Measurements from ENCODE around the gene DDX60.
"Not testable (repeated sequence)": the region's sequence is repeated elsewhere in the genome, so short reads cannot be mapped to it uniquely, and the experiment has no call there.

DDX60 gene

DNA sequence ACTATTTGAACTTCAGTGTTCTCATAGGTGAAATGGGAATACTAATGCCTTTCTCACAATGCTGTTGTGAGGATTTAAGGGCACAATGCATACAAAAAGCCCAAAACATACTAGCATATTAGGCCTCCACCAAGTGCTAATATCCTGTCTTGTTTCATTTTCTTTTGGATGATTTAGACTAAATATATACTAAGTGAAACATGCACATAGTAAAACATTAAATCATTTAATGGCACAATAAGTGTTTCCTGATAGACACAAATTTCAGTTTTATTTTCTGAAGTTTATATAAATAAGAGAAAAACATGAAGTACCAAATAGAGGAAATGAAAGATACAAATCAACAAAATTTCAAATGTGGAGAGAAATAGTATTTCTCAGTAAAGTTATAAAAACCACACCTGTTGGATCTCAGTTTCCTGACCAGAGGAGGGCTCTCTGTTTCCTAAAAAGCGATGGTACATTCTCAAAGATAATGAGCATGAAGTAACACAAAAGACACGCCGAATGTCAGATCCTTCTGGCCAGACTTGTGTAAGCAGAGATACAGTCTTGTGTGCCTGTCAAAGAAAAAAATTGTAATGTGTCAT, 25.1 kb downstream of the DDX60 start:
- DNase-seq, result no peak

DNA sequence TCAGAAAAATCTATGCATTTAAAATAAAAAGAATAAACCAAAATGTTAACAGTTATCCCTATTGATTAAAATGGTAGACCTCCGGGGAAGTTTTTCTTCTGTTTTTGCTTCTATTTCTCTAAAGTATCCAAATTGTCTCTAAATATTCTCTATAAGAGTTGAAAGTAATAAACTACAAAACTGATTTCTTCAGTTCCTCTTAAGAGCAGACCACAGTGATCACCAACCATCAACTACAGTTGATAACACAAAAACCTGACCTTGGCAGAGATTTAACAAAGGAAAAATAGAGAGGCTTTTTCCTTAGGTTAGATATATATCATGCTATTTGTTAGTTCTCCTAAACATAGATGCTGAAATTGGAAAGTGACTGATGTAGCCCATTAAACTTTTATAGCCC, 27.3 kb downstream of the DDX60 start:
- no peak for DNase-seq

DNA sequence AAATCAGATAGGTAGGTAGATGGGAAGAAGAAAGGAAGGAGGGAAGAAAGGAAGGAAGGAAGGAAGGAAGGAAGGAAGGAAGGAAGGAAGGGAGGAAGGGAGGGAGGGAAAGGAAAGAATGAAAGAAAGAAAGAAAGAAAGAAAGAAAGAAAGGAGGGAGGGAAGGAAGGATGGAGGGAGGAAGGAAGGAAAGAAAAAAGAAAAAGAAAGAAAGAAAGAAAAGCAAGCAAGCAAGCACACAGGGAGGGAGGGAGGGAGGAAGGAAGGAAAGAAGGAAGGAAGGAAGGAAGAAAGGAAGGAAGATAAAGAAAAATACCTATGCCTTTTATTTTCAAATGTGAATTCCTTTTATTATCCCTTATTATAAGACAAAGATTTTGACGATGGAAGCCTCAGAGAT, 32.7 kb downstream of the DDX60 start:
- DNase-seq, result not testable (repeated sequence)

DNA sequence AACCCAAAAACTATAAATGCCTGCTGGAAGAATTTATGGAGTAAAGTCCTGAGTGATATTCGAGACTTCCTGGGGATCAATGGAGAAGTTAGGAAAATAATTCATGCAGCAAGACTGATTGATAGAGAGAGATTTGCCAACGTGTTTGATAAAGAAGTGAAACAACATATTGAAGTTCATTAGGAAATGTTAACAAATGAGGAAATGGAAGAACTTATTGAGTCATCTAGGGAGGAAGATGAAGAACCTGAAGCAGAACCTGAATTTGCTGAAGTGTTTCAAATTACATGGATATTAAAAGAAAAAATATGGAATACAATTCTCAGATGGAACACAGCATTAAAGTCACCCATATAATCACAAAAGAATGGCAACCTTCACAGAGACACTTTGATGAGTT, 39.0 kb downstream of the DDX60 start:
- DNase-seq, result no peak

DNA sequence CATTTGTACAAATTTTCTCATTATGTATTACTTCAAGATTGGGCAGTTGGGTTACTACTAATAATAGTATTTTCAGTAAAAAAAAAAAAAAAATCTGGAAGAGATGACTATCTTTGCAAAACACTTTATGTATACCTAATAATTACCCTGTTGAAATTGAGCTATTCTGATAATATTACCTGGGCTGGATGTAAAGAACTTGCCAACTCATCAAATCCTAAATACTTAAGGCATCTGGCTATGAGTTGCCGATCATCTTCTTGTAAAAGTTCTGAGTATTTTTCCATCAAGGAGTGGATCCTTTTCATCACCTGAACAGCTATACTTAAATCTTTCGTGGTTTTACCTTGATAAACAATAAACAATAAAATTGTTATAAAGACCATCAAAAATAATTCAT, 42.7 kb downstream of the DDX60 start:
- DNase-seq, result no peak

DNA sequence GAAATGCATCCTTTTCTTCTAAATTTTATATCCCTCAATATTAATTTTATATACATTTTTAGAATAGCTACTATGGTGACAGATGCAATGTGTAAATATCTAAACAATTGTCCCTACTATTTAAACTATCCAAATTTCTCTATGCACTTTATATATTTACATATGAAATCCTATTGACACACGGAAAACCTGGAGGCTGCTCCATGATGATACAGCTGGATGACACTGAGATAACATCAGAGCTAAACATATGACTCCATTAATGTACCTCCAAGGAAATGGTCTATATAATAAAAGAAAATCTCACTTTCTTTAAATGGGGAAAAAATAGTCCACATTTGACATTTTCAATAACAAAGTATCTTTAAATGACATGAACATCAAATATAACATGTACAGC, 43.7 kb downstream of the DDX60 start:
- no peak for DNase-seq

DNA sequence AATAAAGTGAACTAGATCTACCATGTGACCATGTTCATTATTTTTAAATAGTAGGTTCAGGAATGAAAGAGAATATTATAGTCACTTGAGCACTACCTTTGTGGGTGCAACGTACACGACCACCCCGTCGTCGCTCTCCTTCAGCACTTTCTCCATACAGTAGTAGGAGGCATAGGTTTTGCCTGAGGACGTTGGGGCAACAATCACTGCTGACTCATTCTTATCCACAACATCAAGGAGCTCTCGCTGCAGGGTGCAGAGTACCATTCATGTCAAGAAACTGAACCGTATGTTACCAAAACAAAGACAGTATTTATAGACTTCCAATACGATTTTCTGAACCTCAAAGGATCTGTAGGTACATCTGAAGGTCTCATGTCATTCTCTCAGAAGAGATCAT, 44.7 kb downstream of the DDX60 start:
- no peak for DNase-seq

DNA sequence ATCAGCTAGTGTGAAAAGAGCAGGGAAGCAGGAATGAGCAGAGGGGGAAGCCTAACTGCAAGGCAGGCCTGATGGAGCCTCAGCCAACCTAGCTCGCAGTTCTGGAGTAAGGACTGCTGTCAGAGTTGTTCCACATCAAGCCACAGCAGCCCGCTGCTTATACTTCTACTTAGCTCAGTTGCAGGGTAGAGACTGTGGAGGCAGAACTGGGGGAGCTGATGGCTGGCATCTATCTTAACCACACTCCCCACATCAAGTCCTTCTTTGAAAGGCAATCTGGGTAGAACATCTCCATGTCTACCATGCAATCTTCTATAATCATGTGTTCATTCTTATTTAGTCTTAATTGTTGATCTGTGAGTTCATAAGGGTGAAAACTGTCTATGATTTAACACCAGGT, 46.1 kb downstream of the DDX60 start:
- DNase-seq, result no peak

DNA sequence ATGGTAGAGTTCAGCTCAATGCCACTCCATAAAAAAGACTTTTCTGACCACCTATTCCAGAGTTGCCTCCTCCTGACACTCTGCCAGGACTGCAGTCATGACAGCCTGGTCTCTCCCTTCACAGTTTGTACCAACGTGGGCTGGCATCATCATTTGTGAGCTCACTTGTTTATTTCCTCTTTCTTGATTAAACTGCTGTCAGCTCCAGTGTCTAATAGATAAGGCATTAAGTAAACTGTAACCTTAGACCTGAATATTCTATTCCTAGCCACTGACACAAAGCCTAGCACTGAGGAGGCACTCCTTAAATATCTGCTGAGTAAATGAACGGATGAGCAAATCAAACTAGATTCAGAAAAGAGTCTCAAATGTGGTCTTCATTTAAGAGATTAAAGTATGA, 48.7 kb downstream of the DDX60 start:
- DNase-seq, result peak in 1 of 2 experiments; percentile 1

DNA sequence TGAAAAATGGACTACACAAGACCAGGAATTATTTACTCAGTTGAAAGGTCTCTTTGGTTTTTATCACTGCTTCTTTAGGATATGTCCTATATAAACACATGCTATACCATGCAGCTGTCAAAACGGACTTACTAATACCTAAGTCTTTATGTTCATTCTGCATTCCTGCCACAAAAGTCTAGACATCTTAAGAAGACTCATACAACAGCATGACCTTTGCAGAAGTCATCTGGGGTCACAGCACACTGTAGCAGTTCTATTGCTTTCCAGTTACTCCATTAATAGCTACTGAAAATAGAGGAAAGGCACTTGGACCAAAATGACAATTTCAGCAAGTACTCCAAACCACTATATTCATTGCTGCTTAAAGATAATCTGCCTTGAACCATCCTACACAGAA, 53.2 kb downstream of the DDX60 start:
- no peak for DNase-seq

DNA sequence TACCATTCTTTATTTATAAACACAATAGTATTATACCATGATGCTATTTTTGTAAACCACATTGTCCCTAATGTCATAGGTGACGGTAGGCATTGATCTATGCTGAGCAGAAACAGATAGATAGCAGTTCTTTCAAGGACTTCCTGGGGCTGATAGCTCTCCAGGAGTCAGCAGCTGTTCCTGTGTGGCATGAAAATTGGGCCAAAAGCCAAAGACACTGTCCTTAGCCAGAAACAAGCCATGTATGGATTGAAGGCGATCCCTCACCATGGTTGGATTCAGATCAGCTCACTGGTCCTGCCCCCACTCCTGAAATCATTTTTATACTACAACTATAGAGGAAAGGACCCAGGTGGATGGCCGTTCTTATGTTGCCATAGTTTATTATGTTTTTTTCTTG, 53.6 kb downstream of the DDX60 start:
- DNase-seq, result peak; percentile 59 to 83

DNA sequence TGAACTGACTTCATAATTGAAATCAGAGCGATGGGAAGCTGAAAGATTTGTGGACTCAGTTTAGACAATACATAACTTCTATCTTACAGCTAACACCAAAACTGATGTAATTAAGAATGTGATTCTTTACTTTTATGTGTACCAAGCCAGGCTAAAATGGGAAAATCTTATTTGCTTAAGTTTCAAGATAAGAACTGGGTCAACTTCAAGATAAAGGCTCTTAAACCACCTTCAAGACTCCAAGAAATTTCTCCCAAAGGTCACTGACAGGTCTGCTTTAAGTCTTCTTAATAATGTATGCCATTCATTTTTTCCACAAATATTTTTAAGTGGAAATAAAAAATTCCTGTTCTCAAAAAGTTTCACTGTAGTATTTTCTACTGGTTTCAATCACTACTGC, 55.5 kb downstream of the DDX60 start:
- no peak for DNase-seq

DNA sequence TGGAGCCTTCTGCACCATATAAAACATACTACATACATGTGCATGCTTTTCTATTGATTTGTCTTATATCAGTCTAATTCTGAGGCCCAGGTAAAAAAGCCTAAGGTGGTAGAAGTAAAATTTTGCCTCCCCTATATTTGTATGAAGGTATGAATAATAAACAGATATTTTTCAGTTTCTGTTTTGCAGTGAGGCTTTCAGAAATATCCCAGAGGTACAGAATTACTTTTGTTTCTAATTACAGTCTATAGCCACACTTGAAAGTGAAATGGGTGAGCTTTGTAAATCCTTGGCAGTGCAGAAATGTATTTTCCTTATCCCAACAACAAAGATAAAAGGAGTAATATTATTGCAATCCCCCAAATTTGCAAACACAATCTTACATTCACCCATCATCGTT, 59.5 kb downstream of the DDX60 start:
- no peak for DNase-seq

DNA sequence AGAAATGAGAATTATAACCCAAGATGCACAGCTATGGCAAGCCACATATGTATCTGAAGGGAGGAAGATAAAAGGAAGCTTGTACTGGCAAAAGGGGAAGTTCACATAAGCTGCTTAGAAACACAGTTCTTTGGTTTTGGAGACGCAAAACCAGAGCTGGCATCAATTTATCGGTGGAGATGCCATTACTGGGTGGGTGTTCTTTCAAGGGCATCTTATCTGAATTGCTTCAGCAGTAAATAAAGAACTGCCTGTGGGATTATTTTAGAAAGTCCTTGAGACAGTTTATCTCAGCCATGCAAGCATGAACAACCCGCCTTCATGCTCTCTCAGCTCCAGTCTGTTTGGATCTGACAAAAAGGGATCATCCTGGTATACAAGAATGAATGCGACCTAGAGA, 60.8 kb downstream of the DDX60 start:
- DNase-seq, result no peak

DNA sequence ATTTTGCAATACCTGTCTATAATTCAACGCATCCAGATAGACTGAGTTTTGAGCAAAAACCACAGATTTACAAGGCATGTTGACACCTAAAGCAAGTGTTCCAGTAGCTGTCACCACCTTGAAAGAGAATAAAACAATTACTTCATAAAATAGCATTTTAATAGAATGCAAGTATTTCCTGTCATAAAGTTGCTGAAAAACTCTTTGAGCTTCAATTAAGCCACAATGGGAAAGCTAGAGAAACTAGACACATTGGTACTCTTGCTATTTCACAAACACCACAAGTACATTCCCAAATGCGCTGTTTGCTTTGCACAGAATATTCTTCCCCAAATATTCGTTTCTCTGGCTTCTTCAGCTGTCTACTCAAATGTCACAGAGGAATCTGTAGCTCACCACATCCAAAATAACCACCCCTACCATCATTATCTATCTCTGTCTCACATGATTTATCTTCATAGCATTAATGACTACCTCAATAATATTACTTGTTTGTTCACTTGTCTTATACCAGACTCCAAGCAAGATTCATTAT, 70.3 kb downstream of the DDX60 start:
- DNase-seq, result no peak

DNA sequence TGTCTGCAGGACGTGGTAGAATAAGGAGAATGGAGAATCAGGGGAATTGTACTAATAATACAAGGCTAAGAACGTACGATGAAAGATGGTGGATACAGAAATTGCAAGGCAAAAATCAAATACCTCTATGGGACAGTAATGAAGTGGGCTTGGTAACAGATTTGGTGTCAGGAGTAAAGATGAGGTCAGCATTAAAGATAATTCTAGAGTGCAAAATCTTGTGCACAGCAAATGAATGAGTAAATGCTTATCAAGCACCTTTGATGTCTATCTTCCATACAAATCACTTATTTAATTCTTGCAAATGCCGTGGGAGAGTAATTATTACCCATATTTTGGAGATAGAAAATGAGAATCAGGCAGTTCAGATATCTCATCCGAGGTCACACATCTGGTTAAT, 70.9 kb downstream of the DDX60 start:
- no peak for DNase-seq

DNA sequence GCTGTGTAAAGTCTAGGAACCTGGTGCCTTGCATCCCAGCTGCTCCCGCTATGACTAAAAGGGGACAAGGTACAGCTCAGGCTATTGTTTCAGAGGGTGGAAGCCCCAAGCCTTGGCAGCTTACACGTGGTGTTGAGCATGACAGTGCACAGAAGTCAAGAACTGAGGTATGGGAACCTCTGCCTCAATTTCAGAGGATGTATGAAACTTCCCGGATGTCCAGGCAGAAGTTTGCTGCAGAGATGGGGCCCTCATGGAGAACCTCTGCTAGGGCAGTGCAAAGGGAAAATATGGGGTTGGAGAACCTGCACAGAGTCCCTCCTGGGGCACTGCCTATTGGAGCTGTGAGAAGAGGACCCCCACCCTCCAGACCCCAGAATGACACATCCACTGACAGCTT, 76.6 kb downstream of the DDX60 start:
- no peak for DNase-seq

DNA sequence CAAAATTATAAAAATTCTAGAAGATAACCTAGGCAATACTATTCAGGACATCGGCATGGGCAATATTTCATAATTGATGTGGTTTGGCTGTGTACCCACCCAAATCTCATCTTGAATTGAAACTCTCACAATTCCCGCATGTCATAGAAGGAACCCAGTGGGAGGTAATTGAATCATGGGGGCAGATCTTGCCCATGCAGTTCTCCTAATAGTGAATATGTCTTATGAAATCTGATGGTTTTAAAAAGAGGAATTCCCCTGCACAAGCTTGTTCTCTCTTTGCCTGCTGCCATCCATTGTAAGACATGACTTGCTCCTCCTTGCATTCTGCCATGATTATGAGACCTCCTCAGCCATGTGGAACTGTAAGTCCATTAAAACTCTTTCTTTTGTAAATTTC, 77.7 kb downstream of the DDX60 start:
- DNase-seq, result no peak

DNA sequence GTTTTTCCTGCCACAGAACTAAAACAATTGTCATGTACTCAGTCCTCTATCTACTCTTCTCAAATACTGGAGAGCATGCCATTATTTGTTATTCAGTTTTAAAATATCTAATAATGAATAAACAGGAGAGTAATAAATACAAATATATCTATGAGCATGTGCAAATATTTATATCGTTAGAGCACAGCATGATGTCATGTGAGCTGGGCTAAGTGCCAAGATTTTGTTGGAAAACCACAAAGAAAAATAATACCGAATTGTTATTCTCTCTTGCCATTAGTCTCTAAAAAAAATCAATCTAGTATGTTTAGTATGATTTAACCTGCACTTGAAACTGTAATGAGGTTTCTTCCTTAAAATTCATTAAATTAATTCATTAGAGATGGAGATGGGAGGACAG, 97.3 kb downstream of the DDX60 start:
- peak in 1 of 2 experiments; percentile 1 for DNase-seq

DNA sequence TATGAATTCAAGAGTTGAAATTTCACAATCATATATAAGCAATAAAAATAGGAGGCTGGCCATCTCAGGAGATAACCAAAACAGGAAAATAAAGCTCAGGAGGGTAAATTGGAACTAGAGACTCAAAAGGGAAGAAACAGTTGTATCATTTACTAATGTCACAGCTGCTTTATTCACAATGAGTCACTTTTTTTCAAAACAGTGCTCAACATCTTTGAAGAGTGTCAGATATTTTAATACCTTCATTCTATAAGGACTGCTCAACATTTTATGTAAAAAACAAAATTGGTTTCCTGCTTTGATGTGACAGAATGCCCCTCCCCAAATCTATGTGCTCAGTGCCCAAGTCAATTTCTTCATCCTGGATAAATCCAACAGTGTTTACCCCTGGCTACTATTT, 97.7 kb downstream of the DDX60 start:
- DNase-seq, result no peak

DNA sequence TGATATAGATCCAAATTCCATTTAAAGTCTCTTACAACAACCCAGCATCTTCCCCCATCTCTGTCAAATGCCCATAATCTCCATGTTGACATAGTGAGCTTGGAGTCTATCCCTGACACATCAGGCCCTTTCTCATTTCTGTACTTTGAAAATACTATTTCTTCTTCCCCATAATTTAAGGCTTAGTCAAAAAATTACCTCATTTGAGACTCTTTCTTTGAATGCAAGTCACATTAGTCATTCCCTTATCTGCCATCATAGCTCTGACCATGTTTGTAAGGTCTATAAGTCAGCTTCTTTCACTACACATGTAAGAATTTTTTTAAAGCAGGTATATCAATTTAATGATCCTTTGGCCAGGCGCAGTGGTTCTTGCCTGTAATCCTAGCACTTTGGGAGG, 99.9 kb downstream of the DDX60 start:
- DNase-seq, result no peak

DNA sequence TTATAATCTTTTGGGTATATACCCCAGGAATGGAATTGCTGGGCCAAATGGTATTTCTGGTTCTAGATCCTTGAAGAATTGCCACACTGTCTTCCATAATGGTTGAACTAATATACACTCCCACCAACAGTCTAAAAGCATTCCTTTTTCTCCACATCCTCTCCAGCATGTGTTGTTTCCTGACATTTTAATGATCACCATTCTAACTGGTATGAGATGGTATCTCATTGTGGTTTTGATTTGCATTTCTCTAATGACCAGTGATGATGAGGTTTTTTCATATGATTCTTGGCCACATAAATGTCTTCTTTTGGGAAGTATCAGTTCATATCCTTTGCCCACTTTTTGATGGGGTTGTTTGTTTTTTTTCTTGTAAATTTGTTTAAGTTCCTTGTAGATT, 105.0 kb downstream of the DDX60 start:
- not testable (repeated sequence) for DNase-seq

DNA sequence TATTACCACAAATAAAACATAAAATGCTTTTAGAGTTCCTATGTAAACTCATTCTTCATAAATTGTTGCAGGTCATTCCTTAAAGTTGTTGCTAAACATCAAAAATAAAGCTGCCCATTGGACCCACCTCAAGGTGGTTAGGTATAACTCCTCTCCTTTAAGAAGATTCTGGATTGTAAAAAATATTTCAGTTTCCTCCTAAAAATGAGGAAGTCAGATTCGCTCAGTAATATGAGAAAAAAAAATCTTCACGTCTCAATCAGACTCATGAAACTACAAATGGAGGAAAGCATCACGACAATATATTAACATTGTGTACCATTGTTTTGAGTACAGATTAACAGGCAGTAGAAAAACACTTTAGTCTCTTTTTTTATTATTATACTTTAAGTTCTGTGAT, 105.9 kb downstream of the DDX60 start:
- DNase-seq, result no peak

DNA sequence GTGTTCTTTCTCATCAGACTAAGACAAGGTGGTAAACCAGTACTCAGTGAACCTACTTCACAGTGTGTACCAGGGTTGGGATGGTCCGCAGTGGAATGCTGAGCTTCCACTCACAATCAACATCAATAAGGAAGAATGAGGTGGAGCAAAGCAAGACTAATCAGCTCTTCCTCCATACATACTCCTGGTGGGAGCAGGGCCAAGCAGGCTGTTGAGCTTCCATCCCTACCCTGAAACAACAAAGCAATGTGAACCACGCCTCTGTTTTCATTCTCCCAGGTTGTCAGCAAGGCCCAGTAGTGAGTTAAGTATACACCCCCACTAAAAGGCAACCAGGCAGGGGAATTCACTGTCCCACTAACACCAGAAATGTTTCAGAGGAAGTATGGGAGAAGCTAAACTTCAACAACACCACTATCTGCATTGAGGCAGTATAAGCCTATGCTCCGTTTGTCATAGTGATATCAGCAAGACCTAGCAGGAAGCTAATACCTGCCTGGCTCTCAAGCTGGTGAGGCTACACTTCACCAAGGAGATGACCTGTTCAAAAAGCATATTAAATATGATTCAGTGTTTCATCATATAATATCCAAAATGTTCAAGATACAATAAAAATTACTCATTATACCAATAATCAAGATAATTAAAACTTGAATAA, 109.5 kb downstream of the DDX60 start:
- no peak for DNase-seq
